Measurements from ENCODE around the gene CELF2.
"Not testable (repeated sequence)": the region's sequence is repeated elsewhere in the genome, so short reads cannot be mapped to it uniquely, and the experiment has no call there.

CELF2 gene

DNA sequence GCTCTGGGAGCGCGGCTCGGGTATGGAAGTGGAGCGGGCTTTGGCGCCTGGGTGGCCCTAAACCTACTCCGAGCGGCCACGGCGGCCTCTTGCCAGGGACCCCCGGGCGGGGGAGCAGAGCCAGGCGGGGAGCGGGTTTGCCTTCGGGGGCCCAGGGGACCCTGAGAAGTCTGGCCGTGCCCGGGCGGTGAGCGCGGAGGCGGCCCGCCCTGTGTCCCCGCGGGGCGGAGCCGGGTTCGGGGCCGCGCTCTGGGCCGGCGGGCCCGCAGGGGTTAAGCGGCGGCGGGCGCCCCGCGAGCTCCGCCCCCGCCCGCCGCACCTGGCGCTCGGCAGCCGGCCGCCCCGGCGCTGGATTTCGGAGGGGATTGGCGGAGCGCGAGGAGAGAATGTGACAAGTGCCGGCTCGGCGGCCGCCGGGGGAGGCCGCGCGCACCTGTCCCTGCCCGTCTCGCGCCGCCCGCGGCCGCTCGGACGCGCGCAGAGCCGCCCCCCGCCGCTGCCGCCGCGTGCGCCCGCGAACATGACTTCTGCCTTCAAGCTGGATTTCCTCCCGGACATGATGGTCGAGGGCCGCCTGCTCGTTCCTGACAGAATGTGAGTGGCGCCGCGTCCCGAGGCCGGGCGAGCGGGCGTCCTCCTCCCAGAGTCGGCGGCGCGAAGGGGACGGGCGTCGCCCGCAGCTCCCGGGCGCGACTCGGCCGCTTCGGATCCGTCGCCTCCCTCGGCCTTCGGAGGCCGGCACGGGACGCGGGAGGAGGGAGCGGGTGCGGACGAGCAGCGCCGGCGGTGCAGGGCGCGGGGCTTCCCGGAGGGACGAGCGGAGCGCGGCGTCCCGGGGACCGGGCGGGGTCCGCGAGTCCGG is at the start of gene CELF2:
CELF2 (plus strand) TSS at position 303 of the 862 bp plus-strand sequence; CDS start at position 521, 218 bp downstream.
- no peak for DNase-seq (ENCODE audit: low read depth)

DNA sequence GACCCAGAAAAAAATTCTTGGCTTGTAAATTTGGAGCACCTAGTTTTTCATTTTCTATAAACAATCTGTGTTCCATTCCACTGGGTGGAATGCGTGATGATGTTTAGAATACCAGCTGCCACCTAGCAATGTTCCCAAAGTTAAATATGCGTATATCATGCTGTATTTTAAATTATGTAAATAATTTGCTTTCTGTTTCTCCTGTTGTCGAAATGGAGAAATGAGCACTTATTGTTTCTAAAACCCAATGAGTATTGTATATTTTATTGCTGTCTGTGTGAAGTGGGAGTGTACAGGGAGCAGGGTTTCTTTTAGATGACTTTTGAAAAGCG is 49.4 kb upstream of the CELF2 start:
- no peak for DNase-seq (ENCODE audit: low read depth)

GRCh38 chr10:10973310-10973709 is 44.4 kb upstream of the CELF2 start:
- DNase-seq (ENCODE audit: low read depth), result no peak

GRCh38 chr10:10975647-10976046 is 42.0 kb upstream of the CELF2 start:
- no peak for DNase-seq (ENCODE audit: low read depth)

DNA sequence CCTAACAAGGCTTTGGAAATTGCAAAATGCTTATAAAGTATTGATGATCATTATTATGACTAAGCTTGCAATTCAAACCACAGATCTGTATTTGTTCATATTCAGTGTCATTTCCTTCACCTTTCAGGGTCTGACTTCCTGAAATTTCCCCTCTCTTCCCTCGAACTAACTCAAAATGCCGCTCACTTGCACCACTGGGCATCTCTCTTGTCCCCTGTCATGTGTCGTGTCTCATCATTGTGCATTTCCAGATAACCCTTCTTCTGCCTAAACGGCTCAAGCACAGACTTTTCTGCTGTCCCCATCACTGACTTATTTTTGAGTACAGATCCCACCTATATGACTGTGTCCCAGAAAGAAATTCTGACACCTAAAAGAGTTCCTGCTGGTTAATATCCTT is 41.0 kb upstream of the CELF2 start:
- DNase-seq (ENCODE audit: low read depth), result no peak

- no peak for DNase-seq (ENCODE audit: low read depth)
These were observed 40.3 kb upstream of the CELF2 start for GRCh38 chr10:10977226-10977956.

GRCh38 chr10:10977978-10978377 is 39.7 kb upstream of the CELF2 start:
- DNase-seq (ENCODE audit: low read depth), result no peak

GRCh38 chr10:10985361-10985760 is 32.3 kb upstream of the CELF2 start:
- no peak for DNase-seq (ENCODE audit: low read depth)

GRCh38 chr10:10986606-10987005 is 31.1 kb upstream of the CELF2 start:
- DNase-seq (ENCODE audit: low read depth), result no peak

DNA sequence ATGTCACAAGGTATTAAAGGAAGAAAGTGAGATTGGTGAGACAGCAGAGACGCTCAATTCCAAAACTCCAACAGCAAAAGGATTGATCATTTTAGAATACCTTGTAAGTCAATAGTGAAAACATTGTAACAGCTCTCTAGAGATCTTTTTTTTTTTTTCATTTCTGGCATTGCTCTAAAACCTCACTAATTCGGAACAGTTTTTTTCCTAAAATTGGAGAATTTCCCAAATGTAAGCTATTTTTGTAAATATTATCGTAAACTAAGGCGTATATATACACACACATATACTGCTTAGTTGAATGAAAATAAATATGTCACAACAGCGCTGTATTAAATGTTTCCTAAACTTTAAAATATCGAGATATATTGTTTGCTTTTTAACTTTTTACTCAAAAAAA is 30.6 kb upstream of the CELF2 start:
- no peak for DNase-seq (ENCODE audit: low read depth)

DNA sequence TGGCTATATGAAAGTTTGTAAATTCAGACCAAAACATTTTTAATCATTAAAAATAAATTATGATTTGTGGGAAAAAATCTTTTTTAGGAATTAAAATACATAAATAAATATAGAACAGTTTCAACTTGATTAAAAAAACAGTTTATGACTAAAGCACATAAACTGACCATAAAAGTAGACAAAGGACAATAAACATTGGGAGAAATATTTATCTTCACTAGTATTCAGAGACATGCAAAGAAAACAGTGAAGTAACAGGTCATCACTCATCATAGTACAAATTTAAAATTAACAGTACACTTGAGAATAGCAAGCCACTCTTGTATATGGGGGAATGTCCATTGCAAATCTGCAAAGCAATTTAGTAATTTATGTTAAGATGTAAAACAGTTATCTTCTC is 28.0 kb upstream of the CELF2 start:
- DNase-seq (ENCODE audit: low read depth), result no peak

DNA sequence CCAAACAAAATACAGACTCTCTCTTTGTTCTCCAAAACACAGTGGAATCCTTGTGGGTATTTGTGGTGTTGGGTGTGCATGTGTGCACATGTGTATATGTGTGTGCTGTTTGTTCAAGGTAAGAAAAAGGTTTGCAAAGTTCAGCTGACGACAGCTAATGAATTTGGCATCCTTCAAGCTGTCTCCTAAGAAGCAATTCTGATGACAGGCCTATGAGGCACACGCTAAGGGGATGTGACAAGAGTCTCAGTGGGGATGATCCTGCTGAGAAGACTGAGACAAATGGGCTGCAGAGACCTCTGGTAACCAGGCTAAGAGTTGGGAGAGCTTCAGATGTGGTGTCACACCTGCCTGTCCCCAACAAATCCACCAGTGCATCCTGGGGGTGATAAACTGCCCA is 26.5 kb upstream of the CELF2 start:
- no peak for DNase-seq (ENCODE audit: low read depth)

DNA sequence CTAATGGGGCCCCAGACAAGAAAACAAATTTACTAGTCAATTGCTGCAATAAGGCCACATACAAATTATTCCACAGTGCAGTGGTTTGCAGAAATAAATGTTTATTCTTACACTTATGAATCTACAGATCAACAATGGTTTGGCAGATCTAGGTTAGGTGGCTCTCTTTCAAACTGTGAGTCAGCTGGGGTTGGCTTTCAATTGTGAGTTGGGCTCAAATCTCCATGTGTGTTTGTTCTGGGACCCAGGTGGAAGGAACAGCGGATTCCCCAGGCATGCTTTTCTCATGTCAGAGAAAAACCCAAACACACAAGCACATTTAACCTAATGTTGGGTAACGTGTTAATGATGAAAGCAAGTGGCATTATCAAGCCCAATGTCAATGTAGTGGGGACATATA is 25.6 kb upstream of the CELF2 start:
- no peak for DNase-seq (ENCODE audit: low read depth)

DNA sequence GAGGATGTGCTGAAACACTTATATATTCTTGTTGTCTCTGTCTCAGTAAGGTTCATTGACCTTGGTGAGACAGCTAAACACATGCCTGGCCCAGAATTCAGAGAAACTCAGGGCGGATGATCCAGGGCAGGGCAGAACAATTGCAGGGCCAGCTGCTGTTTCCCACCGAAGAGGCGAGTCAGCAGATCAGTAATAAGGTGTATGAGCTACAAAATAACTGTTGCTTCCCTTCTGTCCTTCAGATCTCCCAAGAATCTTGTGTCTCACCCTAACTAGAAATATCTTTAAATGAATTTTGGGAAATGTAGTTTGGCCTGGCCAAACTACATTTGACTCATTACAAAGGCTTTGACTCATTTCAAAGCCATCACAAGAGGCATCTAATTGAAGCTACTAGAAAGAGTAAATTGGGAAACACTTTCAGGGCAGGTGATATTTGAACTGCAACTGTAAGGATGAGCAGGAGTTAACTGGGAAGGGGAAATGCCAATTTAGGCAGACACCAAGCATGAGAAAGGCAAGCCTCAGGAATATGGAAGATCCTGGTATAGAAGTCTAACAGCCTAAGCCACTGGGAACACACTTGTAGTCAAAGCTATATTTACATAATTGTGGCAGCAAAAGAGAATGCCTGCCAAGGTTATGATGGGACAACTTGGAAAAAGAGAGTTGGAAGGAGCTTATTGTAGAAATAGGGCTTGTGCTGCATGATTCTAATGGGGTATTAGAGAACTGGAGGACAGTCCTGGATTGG is 24.5 kb upstream of the CELF2 start:
- DNase-seq (ENCODE audit: low read depth), result no peak

- no peak for DNase-seq (ENCODE audit: low read depth)
These were observed 23.9 kb upstream of the CELF2 start for GRCh38 chr10:10993785-10994184.

DNA sequence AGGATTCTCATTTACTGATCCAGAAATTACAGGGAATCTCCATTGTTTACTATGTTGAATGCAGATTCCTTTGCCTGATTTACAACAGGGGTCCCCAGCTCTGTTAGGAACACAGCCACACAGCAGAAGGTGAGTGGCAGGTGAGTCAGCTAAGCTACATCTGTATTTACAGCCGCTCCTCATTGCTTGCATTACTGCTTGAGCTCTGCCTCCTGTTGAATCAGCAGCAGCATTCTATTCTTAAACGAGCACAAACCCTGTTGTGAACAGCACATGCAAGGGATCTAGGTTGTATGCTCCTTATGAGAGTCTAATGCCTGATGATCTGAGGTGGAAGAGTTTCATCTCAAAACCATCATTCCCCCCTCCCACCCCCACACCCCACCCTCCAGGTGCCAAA is 23.3 kb upstream of the CELF2 start:
- DNase-seq (ENCODE audit: low read depth), result no peak

- DNase-seq (ENCODE audit: low read depth), result no peak
These were observed 22.6 kb upstream of the CELF2 start for GRCh38 chr10:10995120-10995519.

- no peak for DNase-seq (ENCODE audit: low read depth)
These were observed 20.6 kb upstream of the CELF2 start for GRCh38 chr10:10996966-10997620.

DNA sequence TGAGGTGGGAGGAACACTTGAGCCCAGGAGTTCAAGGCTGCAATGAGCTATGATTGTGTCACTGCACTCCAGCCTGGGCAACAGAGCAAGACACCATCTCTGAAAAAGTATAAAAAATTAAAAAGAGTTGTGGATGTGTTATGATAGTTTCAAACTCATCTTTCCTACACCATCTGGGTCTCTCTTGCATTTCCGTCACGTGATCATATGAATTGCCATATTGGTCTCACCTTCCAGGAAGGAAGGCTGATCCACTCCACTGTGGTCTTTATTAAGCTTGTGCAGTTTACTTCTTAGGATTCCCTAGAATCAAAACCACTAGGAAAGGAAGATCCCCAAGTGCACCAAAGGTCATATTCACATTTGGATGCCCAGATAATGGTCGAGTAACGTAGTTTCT is 18.2 kb upstream of the CELF2 start:
- DNase-seq (ENCODE audit: low read depth), result not testable (repeated sequence)

GRCh38 chr10:11002485-11002884 is 15.2 kb upstream of the CELF2 start:
- DNase-seq (ENCODE audit: low read depth), result no peak

DNA sequence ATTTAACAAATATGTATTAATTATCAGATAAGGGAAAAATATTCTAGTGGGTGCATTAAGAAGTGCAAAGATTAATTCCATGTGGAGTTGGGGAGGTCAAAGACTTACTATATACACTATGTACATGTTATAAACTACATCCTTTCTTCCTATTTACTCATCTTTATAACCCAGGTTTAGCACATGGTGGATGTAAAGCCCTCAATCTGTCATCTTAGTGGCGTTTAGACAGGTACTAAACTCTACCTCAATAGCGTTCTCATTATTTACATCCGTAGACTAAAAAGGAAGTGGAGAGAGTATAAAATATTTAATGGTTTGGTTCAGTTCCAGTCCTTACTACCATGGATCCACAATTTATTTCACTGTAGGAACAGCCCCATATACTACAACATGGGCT is 14.8 kb upstream of the CELF2 start:
- no peak for DNase-seq (ENCODE audit: low read depth)

- no peak for DNase-seq (ENCODE audit: low read depth)
These were observed 14.0 kb upstream of the CELF2 start for GRCh38 chr10:11003679-11004078.
